ENCODE results near the gene IMPA2. TPM values are rescaled to one million over a fixed set of nuclear protein-coding genes. Genes with fewer than 3 reads are reported as not detected.
"Not testable (repeated sequence)": the region's sequence is repeated elsewhere in the genome, so short reads cannot be mapped to it uniquely, and the experiment has no call there.

The IMPA2 gene
- total RNA-seq, 1 experiment from 2014 or later: 12.8 TPM

GRCh38 chr18:11962597-11962996, 18.7 kb upstream of the IMPA2 start:
- ChIA-PET POLR2A (interaction anchor here (0.6 to 1.5 kb wide), 3 partner anchors 12 to 18 kb away, joined by 3 to 5 read pairs (median 3); partner anchors contain the start of gene IMPA2), CTCF (interaction anchor here (0.6 to 1.0 kb wide), 4 partner anchors 22 to 404 kb away, joined by 3 to 4 read pairs (median 4); no protein-coding TSS in a partner anchor)
- Mint-ChIP-seq H3K36me3 (ENCODE audit: insufficient read depth, unreplicated experiment) (peaks cover 10% of the 10 kb centered on the region), H3K9me3 (ENCODE audit: unreplicated experiment) (peaks cover 4% of the 10 kb centered on the region), H3K27ac (ENCODE audit: low read depth, unreplicated experiment) (no peak overlapping the region), H3K4me1 (ENCODE audit: insufficient read depth, unreplicated experiment) (no peaks in the 10 kb centered on the region), H3K4me3 (ENCODE audit: unreplicated experiment) (no peak overlapping the region), H3K27me3 (ENCODE audit: insufficient read depth, unreplicated experiment) (no peaks in the 10 kb centered on the region)
- TF ChIP-seq, protein P1, sequence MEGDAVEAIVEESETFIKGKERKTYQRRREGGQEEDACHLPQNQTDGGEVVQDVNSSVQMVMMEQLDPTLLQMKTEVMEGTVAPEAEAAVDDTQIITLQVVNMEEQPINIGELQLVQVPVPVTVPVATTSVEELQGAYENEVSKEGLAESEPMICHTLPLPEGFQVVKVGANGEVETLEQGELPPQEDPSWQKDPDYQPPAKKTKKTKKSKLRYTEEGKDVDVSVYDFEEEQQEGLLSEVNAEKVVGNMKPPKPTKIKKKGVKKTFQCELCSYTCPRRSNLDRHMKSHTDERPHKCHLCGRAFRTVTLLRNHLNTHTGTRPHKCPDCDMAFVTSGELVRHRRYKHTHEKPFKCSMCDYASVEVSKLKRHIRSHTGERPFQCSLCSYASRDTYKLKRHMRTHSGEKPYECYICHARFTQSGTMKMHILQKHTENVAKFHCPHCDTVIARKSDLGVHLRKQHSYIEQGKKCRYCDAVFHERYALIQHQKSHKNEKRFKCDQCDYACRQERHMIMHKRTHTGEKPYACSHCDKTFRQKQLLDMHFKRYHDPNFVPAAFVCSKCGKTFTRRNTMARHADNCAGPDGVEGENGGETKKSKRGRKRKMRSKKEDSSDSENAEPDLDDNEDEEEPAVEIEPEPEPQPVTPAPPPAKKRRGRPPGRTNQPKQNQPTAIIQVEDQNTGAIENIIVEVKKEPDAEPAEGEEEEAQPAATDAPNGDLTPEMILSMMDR (IDR thresholded peaks at IDR 0.05; ENCODE audit: unreplicated experiment): no peak
- BruUV-seq (replicated peaks): no TSS peak
- intact Hi-C loops (cut with micrococcal nuclease): no loop called here
- no peak for DNase-seq (ENCODE audit: unreplicated experiment)

GRCh38 chr18:11963991-11964484, 17.3 kb upstream of the IMPA2 start:
- POLR2A ChIA-PET: interaction anchor here (1.0 kb wide), 1 partner anchor 13 kb away, joined by 6 read pairs; no protein-coding TSS in a partner anchor
- H3K9me3 Mint-ChIP-seq (ENCODE audit: unreplicated experiment): no peaks in the 10 kb centered on the region
- DNase-seq (ENCODE audit: unreplicated experiment): no peak
- BruUV-seq (replicated peaks): no TSS peak
- H3K27ac Mint-ChIP-seq (ENCODE audit: low read depth, unreplicated experiment): no peak overlapping the region
- H3K27me3 Mint-ChIP-seq (ENCODE audit: insufficient read depth, unreplicated experiment): no peaks in the 10 kb centered on the region
- intact Hi-C loops (cut with micrococcal nuclease): no loop called here
- peaks cover 10% of the 10 kb centered on the region for H3K36me3 Mint-ChIP-seq (ENCODE audit: insufficient read depth, unreplicated experiment)
- CTCF ChIA-PET: interaction anchor here (0.7 to 1.9 kb wide), 3 partner anchors 26 to 59 kb away, joined by 3 to 5 read pairs (median 4); no protein-coding TSS in a partner anchor
- H3K4me1 Mint-ChIP-seq (ENCODE audit: insufficient read depth, unreplicated experiment): no peaks in the 10 kb centered on the region
- TF ChIP-seq, protein P1 (IDR thresholded peaks at IDR 0.05; ENCODE audit: unreplicated experiment): no peak
- H3K4me3 Mint-ChIP-seq (ENCODE audit: unreplicated experiment): no peak overlapping the region

GRCh38 chr18:11969904-11970835, 11.1 kb upstream of the IMPA2 start:
- Mint-ChIP-seq H3K4me3 (ENCODE audit: unreplicated experiment) (no peak overlapping the region), H3K4me1 (ENCODE audit: insufficient read depth, unreplicated experiment) (no peaks in the 10 kb centered on the region), H3K9me3 (ENCODE audit: unreplicated experiment) (no peaks in the 10 kb centered on the region), H3K36me3 (ENCODE audit: insufficient read depth, unreplicated experiment) (no peaks in the 10 kb centered on the region), H3K27ac (ENCODE audit: low read depth, unreplicated experiment) (no peak overlapping the region), H3K27me3 (ENCODE audit: insufficient read depth, unreplicated experiment) (no peaks in the 10 kb centered on the region)
- TF ChIP-seq, protein P1 (IDR thresholded peaks at IDR 0.05; ENCODE audit: unreplicated experiment): no peak
- POLR2A ChIA-PET: interaction anchor here (1.0 to 2.2 kb wide), 2 partner anchors 11 to 16 kb away, joined by 3 to 16 read pairs; partner anchors contain the start of gene IMPA2
- CTCF ChIA-PET: interaction anchor here (0.6 kb wide), 3 partner anchors 16 to 448 kb away, joined by 3 to 4 read pairs (median 3); no protein-coding TSS in a partner anchor
- intact Hi-C loops (cut with micrococcal nuclease): no loop called here
- no peak for DNase-seq (ENCODE audit: unreplicated experiment)
- BruUV-seq (replicated peaks): no TSS peak

GRCh38 chr18:11970836-11971226, 10.5 kb upstream of the IMPA2 start:
- H3K27ac Mint-ChIP-seq (ENCODE audit: low read depth, unreplicated experiment); H3K4me3 Mint-ChIP-seq (ENCODE audit: unreplicated experiment); BruUV-seq (replicated peaks); intact Hi-C loops (cut with micrococcal nuclease); H3K36me3 Mint-ChIP-seq (ENCODE audit: insufficient read depth, unreplicated experiment); DNase-seq (ENCODE audit: unreplicated experiment); H3K9me3 Mint-ChIP-seq (ENCODE audit: unreplicated experiment); H3K4me1 Mint-ChIP-seq (ENCODE audit: insufficient read depth, unreplicated experiment); H3K27me3 Mint-ChIP-seq (ENCODE audit: insufficient read depth, unreplicated experiment): not testable (repeated sequence)
- ChIA-PET POLR2A (interaction anchor here (1.0 kb wide), 1 partner anchor 17 kb away, joined by 3 read pairs; no protein-coding TSS in a partner anchor), CTCF (interaction anchor here (0.6 kb wide), 2 partner anchors 16 to 449 kb away, joined by 3 to 4 read pairs; no protein-coding TSS in a partner anchor)
